HepG2 (cell line): ENCODE results near the gene LYRM4. TPM values are rescaled to one million over a fixed set of nuclear protein-coding genes. Genes with fewer than 3 reads are reported as not detected.

Source experiments
- AGO1 ChIP-seq: fragments of 200-400 bp; formaldehyde crosslinking; IDR thresholded peaks from 2 replicates; pipeline ENCODE4 v1.6.1; 2017; ENCODE audit warnings: mild to moderate bottlenecking, low read depth, low read length, moderate library complexity; ENCODE audit not compliant: poor library complexity, severe bottlenecking
- ARNTL ChIP-seq: sonication (generic); formaldehyde crosslinking; IDR thresholded peaks from 2 replicates; pipeline ENCODE4 v1.4.0; 2020; ENCODE audit warnings: mild to moderate bottlenecking, missing genetic modification reagents
- ATF1 ChIP-seq: IDR thresholded peaks from 2 replicates; pipeline ENCODE4 v1.6.1; 2016; ENCODE audit warnings: mild to moderate bottlenecking, control low read depth
- HMG20B ChIP-seq: conservative IDR thresholded peaks from 2 replicates; pipeline ENCODE4 v1.6.1; 2016; ENCODE audit warnings: missing genetic modification reagents, missing compliant biosample characterization
- MXD4 ChIP-seq: IDR thresholded peaks from 2 replicates; pipeline ENCODE4 v1.6.1; 2016; ENCODE audit warnings: mild to moderate bottlenecking, missing biosample characterization, missing genetic modification reagents
- NBN ChIP-seq: fragments of 450-650 bp; conservative IDR thresholded peaks from 2 replicates; pipeline ENCODE4 v1.6.1; 2017
- NR2C2 ChIP-seq: sonication (generic); formaldehyde crosslinking; IDR thresholded peaks from 2 replicates; pipeline ENCODE4 v1.4.0; 2020; ENCODE audit warnings: missing genetic modification reagents, mild to moderate bottlenecking, moderate library complexity, borderline replicate concordance
- PHF21A ChIP-seq: sonication (generic); formaldehyde crosslinking; IDR thresholded peaks from 2 replicates; pipeline ENCODE4 v1.5.0; 2020; ENCODE audit warnings: mild to moderate bottlenecking, missing genetic modification reagents
- POLR2A ChIP-seq, 2 experiments: IDR thresholded peaks; 2 replicates each; pipeline ENCODE4 v1.6.1; 2011; ENCODE audit warnings: low read depth in 2 of 2, low read length in 2 of 2, mild to moderate bottlenecking in 1 of 2, moderate library complexity in 1 of 2; ENCODE audit not compliant: insufficient read depth in 1 of 2
- SETDB1 ChIP-seq: sonication (generic); formaldehyde crosslinking; IDR thresholded peaks from 2 replicates; pipeline ENCODE4 v1.5.1; 2020; ENCODE audit warnings: missing genetic modification reagents, mild to moderate bottlenecking, borderline replicate concordance
- SMYD3 ChIP-seq: sonication (generic); formaldehyde crosslinking; IDR thresholded peaks from 2 replicates; pipeline ENCODE4 v1.8.1; 2023; ENCODE audit warnings: mild to moderate bottlenecking, missing genetic modification reagents
- SOX6 ChIP-seq, 2 experiments: fragments of 450-650 bp in 1 of 2; sonication (generic) in 1 of 2; formaldehyde crosslinking in 1 of 2; IDR thresholded peaks; 2 replicates each; pipeline versions ENCODE4 v1.4.0 to v1.6.1; 2017 to 2020; ENCODE audit warnings: antibody characterized with exemption in 1 of 2, mild to moderate bottlenecking in 1 of 2, missing genetic modification reagents in 1 of 2
- SP1 ChIP-seq, 2 experiments: fragments of 450-650 bp in 1 of 2; sonication (generic) in 1 of 2; formaldehyde crosslinking in 1 of 2; IDR thresholded peaks; 2 replicates each; pipeline versions ENCODE4 v1.4.0 to v1.6.1; 2016 to 2020; ENCODE audit warnings: missing genetic modification reagents in 1 of 2
- ZFP41 ChIP-seq: sonication (generic); formaldehyde crosslinking; IDR thresholded peaks from 2 replicates; pipeline ENCODE4 v1.4.0; 2020; ENCODE audit warnings: mild to moderate bottlenecking, missing genetic modification reagents, borderline replicate concordance
- ZNF12 ChIP-seq: sonication (generic); formaldehyde crosslinking; IDR thresholded peaks from 2 replicates; pipeline ENCODE4 v1.5.0; 2020; ENCODE audit warnings: missing genetic modification reagents
- ZNF17 ChIP-seq: sonication (generic); formaldehyde crosslinking; IDR thresholded peaks from 2 replicates; pipeline ENCODE4 v1.5.0; 2020; ENCODE audit warnings: mild to moderate bottlenecking, missing genetic modification reagents
- ZNF256 ChIP-seq: sonication (generic); formaldehyde crosslinking; conservative IDR thresholded peaks from 2 replicates; pipeline ENCODE4 v1.4.0; 2020; ENCODE audit warnings: missing genetic modification reagents
- ZNF337 ChIP-seq: sonication (generic); formaldehyde crosslinking; IDR thresholded peaks from 2 replicates; pipeline ENCODE4 v1.5.1; 2020; ENCODE audit warnings: missing genetic modification reagents, low read depth, mild to moderate bottlenecking, borderline replicate concordance
- ZNF34 ChIP-seq: sonication (generic); formaldehyde crosslinking; IDR thresholded peaks from 2 replicates; pipeline ENCODE4 v1.4.0; 2020; ENCODE audit warnings: mild to moderate bottlenecking, missing genetic modification reagents, borderline replicate concordance
- ZNF766 ChIP-seq: sonication (generic); formaldehyde crosslinking; IDR thresholded peaks from 2 replicates; pipeline ENCODE4 v1.5.0; 2020; ENCODE audit warnings: missing genetic modification reagents, borderline replicate concordance
- polyA plus RNA-seq, 8 experiments: library from polyadenylated mRNA; depleted of rRNA in 3 of 8; stranded (reverse) in 7 of 8; unstranded in 1 of 8; fragments of >200 nt; fragmentation: Illumina TruSeq in 4 of 8; extraction: Trizol in 4 of 8; gene quantifications; 2 replicates each; pipeline versions ENCODE4 v1.2.1 to v1.2.3, GENCODE V29; 2011 to 2016; ENCODE audit warnings: low read depth in 4 of 8, missing spikeins in 1 of 8, mixed read lengths in 1 of 8; ENCODE audit not compliant: insufficient read depth in 1 of 8
- total RNA-seq, 5 experiments: library from RNA; depleted of rRNA; stranded (reverse); fragments of >200 nt; fragmentation: Illumina TruSeq; extraction: Trizol; gene quantifications; 2 replicates each; pipeline ENCODE4 v1.2.3, GENCODE V29; 2016; ENCODE audit warnings: low read depth in 1 of 5
- TF ChIP-seq, protein P1 (sequence below): sonication (generic); formaldehyde crosslinking; IDR thresholded peaks from 2 replicates; pipeline ENCODE4 v1.4.0; 2020; ENCODE audit warnings: missing genetic modification reagents
- TF ChIP-seq, protein P2 (sequence below): IDR thresholded peaks from 2 replicates; pipeline ENCODE4 v1.6.1; 2016; ENCODE audit warnings: low read depth, borderline replicate concordance
- TF ChIP-seq, protein P3 (sequence below): sonication (generic); formaldehyde crosslinking; IDR thresholded peaks from 2 replicates; pipeline ENCODE4 v1.9.0; 2021; ENCODE audit warnings: missing genetic modification reagents, borderline replicate concordance
- TF ChIP-seq, protein P4 (sequence below): sonication (generic); formaldehyde crosslinking; IDR thresholded peaks from 2 replicates; pipeline ENCODE4 v1.8.1; 2022; ENCODE audit warnings: mild to moderate bottlenecking, missing genetic modification reagents

Gene LYRM4
- total and polyA plus RNA-seq, 2 of the 13 experiments (the other 11 are each of a cell fraction or from before 2014, with no cell fraction given), result 64.6 to 67.5 TPM

DNA sequence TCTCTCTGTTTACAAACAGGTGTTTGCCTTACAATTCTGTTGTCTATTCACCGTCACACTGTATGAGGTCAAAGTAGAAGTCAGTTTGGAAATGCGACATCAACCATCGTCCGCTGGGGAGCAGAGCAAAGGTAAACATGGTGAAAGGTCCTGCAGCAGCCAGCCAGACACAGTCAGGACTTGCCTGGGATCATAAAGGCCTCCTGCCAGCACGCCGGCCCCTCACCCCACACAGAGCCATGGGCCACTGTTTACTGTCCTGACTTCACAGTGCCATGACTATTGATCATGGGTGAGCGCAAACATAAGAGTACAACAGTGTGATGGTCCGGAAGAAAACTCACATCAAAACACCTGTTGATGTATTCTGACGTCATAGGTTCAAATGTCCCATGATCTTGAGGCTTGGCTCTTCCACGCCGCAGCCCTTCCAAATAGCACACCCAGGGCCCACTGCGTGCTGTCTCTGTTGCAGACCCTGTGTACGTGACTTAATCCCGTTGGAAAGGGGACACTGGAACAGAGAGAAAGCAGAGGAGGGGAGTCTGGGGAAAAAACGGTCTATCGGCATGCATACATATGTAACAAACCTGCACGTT is 192.5 kb downstream of the LYRM4 start (continued):
- TF ChIP-seq, protein P1, sequence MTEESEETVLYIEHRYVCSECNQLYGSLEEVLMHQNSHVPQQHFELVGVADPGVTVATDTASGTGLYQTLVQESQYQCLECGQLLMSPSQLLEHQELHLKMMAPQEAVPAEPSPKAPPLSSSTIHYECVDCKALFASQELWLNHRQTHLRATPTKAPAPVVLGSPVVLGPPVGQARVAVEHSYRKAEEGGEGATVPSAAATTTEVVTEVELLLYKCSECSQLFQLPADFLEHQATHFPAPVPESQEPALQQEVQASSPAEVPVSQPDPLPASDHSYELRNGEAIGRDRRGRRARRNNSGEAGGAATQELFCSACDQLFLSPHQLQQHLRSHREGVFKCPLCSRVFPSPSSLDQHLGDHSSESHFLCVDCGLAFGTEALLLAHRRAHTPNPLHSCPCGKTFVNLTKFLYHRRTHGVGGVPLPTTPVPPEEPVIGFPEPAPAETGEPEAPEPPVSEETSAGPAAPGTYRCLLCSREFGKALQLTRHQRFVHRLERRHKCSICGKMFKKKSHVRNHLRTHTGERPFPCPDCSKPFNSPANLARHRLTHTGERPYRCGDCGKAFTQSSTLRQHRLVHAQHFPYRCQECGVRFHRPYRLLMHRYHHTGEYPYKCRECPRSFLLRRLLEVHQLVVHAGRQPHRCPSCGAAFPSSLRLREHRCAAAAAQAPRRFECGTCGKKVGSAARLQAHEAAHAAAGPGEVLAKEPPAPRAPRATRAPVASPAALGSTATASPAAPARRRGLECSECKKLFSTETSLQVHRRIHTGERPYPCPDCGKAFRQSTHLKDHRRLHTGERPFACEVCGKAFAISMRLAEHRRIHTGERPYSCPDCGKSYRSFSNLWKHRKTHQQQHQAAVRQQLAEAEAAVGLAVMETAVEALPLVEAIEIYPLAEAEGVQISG (CRISPR knock-in tag), result peak; percentile 93
- no peak for TF ChIP-seq SOX6 (IDR thresholded peaks at IDR 0.05)
- peak; percentile 99 for TF ChIP-seq SOX6 (CRISPR knock-in tag; IDR thresholded peaks at IDR 0.05)
- TF ChIP-seq MXD4, result peak; percentile 93
- TF ChIP-seq ZNF34, result no peak
- no peak for TF ChIP-seq ZFP41 (CRISPR knock-in tag)
- TF ChIP-seq, protein P2, sequence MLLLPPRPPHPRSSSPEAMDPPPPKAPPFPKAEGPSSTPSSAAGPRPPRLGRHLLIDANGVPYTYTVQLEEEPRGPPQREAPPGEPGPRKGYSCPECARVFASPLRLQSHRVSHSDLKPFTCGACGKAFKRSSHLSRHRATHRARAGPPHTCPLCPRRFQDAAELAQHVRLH (CRISPR knock-in tag), result peak; percentile 100
- TF ChIP-seq SP1 (IDR thresholded peaks at IDR 0.05), result no peak
- TF ChIP-seq SP1 (CRISPR knock-in tag; IDR thresholded peaks at IDR 0.05), result peak; percentile 49; the same call in 1 of the 2 replicates
- peak; percentile 88 for TF ChIP-seq NR2C2
- peak; percentile 99; the same call in 1 of the 2 replicates for TF ChIP-seq ZNF766 (CRISPR knock-in tag)
- TF ChIP-seq ZNF256 (CRISPR knock-in tag), result peak; percentile 62; the same call in 1 of the 2 replicates
- TF ChIP-seq ZNF337 (CRISPR knock-in tag), result peak; percentile 37; the same call in 1 of the 2 replicates
- TF ChIP-seq AGO1, result no peak
- TF ChIP-seq HMG20B (CRISPR knock-in tag), result peak; percentile 90
- TF ChIP-seq ZNF12 (CRISPR knock-in tag), result peak; percentile 71
- TF ChIP-seq, protein P3, sequence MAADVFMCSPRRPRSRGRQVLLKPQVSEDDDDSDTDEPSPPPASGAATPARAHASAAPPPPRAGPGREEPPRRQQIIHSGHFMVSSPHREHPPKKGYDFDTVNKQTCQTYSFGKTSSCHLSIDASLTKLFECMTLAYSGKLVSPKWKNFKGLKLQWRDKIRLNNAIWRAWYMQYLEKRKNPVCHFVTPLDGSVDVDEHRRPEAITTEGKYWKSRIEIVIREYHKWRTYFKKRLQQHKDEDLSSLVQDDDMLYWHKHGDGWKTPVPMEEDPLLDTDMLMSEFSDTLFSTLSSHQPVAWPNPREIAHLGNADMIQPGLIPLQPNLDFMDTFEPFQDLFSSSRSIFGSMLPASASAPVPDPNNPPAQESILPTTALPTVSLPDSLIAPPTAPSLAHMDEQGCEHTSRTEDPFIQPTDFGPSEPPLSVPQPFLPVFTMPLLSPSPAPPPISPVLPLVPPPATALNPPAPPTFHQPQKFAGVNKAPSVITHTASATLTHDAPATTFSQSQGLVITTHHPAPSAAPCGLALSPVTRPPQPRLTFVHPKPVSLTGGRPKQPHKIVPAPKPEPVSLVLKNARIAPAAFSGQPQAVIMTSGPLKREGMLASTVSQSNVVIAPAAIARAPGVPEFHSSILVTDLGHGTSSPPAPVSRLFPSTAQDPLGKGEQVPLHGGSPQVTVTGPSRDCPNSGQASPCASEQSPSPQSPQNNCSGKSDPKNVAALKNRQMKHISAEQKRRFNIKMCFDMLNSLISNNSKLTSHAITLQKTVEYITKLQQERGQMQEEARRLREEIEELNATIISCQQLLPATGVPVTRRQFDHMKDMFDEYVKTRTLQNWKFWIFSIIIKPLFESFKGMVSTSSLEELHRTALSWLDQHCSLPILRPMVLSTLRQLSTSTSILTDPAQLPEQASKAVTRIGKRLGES (CRISPR knock-in tag), result peak; percentile 17; the same call in 1 of the 2 replicates
- TF ChIP-seq POLR2A (IDR thresholded peaks at IDR 0.05; ENCODE audit: insufficient read depth in 1 of 2, low read depth in 2 of 2, low read length in 2 of 2), result no peak
- no peak for TF ChIP-seq SETDB1 (CRISPR knock-in tag)
- peak; percentile 99 for TF ChIP-seq SMYD3
- TF ChIP-seq NBN, result no peak
- TF ChIP-seq, protein P4, sequence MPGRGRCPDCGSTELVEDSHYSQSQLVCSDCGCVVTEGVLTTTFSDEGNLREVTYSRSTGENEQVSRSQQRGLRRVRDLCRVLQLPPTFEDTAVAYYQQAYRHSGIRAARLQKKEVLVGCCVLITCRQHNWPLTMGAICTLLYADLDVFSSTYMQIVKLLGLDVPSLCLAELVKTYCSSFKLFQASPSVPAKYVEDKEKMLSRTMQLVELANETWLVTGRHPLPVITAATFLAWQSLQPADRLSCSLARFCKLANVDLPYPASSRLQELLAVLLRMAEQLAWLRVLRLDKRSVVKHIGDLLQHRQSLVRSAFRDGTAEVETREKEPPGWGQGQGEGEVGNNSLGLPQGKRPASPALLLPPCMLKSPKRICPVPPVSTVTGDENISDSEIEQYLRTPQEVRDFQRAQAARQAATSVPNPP (CRISPR knock-in tag), result peak; percentile 94
- peak; percentile 100 for TF ChIP-seq PHF21A (CRISPR knock-in tag)
- TF ChIP-seq ARNTL (CRISPR knock-in tag), result peak; percentile 92
- TF ChIP-seq ATF1 (CRISPR knock-in tag), result peak; percentile 97
- no peak for TF ChIP-seq ZNF17 (CRISPR knock-in tag)
